ENCODE results near the gene PDCD5.

DNA sequence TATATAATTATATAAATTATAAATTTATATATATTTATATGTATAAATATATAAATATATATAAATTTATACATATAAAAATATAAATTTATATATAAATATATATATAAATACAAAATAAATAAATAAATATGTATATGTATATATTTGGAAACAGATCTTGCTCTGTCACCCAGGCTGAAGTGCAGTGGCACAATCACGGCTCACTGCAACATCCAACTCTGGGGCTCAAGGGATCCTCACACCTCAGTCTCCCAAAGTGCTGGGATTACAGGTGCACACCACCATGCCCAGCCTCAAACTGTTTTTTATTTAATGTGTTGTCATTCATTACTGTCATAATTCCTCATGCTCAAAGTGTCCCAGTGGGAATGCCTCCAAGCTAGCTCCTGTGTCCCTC is 25.2 kb upstream of the PDCD5 start:
- TF ChIP-seq, protein P1, sequence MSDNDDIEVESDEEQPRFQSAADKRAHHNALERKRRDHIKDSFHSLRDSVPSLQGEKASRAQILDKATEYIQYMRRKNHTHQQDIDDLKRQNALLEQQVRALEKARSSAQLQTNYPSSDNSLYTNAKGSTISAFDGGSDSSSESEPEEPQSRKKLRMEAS (IDR thresholded peaks at IDR 0.05; ENCODE audit: low read depth): no peak
- TF ChIP-seq EP300 (IDR thresholded peaks at IDR 0.05; ENCODE audit: borderline replicate concordance in 1 of 2, low read depth in 1 of 2, low read length in 1 of 2): no peak
- no peak for TF ChIP-seq POLR2AphosphoS5 (IDR thresholded peaks at IDR 0.05; ENCODE audit: low read depth, low read length)
- TF ChIP-seq, protein P2, sequence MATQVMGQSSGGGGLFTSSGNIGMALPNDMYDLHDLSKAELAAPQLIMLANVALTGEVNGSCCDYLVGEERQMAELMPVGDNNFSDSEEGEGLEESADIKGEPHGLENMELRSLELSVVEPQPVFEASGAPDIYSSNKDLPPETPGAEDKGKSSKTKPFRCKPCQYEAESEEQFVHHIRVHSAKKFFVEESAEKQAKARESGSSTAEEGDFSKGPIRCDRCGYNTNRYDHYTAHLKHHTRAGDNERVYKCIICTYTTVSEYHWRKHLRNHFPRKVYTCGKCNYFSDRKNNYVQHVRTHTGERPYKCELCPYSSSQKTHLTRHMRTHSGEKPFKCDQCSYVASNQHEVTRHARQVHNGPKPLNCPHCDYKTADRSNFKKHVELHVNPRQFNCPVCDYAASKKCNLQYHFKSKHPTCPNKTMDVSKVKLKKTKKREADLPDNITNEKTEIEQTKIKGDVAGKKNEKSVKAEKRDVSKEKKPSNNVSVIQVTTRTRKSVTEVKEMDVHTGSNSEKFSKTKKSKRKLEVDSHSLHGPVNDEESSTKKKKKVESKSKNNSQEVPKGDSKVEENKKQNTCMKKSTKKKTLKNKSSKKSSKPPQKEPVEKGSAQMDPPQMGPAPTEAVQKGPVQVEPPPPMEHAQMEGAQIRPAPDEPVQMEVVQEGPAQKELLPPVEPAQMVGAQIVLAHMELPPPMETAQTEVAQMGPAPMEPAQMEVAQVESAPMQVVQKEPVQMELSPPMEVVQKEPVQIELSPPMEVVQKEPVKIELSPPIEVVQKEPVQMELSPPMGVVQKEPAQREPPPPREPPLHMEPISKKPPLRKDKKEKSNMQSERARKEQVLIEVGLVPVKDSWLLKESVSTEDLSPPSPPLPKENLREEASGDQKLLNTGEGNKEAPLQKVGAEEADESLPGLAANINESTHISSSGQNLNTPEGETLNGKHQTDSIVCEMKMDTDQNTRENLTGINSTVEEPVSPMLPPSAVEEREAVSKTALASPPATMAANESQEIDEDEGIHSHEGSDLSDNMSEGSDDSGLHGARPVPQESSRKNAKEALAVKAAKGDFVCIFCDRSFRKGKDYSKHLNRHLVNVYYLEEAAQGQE (IDR thresholded peaks at IDR 0.05; ENCODE audit: low read depth, low read length): no peak
- TF ChIP-seq, protein P3, sequence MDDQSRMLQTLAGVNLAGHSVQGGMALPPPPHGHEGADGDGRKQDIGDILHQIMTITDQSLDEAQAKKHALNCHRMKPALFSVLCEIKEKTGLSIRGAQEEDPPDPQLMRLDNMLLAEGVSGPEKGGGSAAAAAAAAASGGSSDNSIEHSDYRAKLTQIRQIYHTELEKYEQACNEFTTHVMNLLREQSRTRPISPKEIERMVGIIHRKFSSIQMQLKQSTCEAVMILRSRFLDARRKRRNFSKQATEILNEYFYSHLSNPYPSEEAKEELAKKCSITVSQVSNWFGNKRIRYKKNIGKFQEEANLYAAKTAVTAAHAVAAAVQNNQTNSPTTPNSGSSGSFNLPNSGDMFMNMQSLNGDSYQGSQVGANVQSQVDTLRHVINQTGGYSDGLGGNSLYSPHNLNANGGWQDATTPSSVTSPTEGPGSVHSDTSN (IDR thresholded peaks at IDR 0.05): no peak
- TF ChIP-seq, protein P4, sequence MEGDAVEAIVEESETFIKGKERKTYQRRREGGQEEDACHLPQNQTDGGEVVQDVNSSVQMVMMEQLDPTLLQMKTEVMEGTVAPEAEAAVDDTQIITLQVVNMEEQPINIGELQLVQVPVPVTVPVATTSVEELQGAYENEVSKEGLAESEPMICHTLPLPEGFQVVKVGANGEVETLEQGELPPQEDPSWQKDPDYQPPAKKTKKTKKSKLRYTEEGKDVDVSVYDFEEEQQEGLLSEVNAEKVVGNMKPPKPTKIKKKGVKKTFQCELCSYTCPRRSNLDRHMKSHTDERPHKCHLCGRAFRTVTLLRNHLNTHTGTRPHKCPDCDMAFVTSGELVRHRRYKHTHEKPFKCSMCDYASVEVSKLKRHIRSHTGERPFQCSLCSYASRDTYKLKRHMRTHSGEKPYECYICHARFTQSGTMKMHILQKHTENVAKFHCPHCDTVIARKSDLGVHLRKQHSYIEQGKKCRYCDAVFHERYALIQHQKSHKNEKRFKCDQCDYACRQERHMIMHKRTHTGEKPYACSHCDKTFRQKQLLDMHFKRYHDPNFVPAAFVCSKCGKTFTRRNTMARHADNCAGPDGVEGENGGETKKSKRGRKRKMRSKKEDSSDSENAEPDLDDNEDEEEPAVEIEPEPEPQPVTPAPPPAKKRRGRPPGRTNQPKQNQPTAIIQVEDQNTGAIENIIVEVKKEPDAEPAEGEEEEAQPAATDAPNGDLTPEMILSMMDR (IDR thresholded peaks at IDR 0.05): no peak
- TF ChIP-seq, protein P5, sequence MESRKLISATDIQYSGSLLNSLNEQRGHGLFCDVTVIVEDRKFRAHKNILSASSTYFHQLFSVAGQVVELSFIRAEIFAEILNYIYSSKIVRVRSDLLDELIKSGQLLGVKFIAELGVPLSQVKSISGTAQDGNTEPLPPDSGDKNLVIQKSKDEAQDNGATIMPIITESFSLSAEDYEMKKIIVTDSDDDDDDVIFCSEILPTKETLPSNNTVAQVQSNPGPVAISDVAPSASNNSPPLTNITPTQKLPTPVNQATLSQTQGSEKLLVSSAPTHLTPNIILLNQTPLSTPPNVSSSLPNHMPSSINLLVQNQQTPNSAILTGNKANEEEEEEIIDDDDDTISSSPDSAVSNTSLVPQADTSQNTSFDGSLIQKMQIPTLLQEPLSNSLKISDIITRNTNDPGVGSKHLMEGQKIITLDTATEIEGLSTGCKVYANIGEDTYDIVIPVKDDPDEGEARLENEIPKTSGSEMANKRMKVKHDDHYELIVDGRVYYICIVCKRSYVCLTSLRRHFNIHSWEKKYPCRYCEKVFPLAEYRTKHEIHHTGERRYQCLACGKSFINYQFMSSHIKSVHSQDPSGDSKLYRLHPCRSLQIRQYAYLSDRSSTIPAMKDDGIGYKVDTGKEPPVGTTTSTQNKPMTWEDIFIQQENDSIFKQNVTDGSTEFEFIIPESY (IDR thresholded peaks at IDR 0.05; ENCODE audit: borderline replicate concordance, low read depth): no peak
- no peak for TF ChIP-seq CHD2 (IDR thresholded peaks at IDR 0.05; ENCODE audit: low read length, partially characterized antibody)
- no peak for TF ChIP-seq YY1 (IDR thresholded peaks at IDR 0.05; ENCODE audit: low read depth)
- no peak for TF ChIP-seq FOXJ3 (CRISPR knock-in tag; IDR thresholded peaks at IDR 0.05)
- TF ChIP-seq ELF1 (IDR thresholded peaks at IDR 0.05): no peak
- TF ChIP-seq NFIC (IDR thresholded peaks at IDR 0.05; ENCODE audit: borderline replicate concordance): no peak
- no peak for TF ChIP-seq TAF1 (IDR thresholded peaks at IDR 0.05; ENCODE audit: borderline replicate concordance, low read depth, low read length)
